Muscle layer of duodenum (tissue), 2 donors: ENCODE data around the gene SPTLC3.
"Not testable (repeated sequence)": the region's sequence is repeated elsewhere in the genome, so short reads cannot be mapped to it uniquely, and the experiment has no call there.

ENCODE experiments used
- H3K27ac ChIP-seq: one replicate; pipeline ENCODE4 v1.7.0; 2013; ENCODE audit warnings: mild to moderate bottlenecking, low read length
- H3K27me3 ChIP-seq: one replicate; pipeline ENCODE4 v1.7.0; 2013; ENCODE audit warnings: low read depth, mild to moderate bottlenecking, control low read depth, low read length
- H3K36me3 ChIP-seq, 2 donors: one replicate each; pipeline ENCODE4 v1.7.0; 2013; ENCODE audit warnings: low read length in 2 of 2, control low read depth in 1 of 2, mild to moderate bottlenecking in 1 of 2; ENCODE audit not compliant: insufficient read depth in 2 of 2, control insufficient read depth in 1 of 2
- H3K4me1 ChIP-seq, 2 donors: one replicate each; pipeline ENCODE4 v1.7.0; 2013; ENCODE audit warnings: low read length in 2 of 2, mild to moderate bottlenecking in 2 of 2, control low read depth in 1 of 2, moderate library complexity in 1 of 2; ENCODE audit not compliant: insufficient read depth in 2 of 2, control insufficient read depth in 1 of 2
- H3K4me3 ChIP-seq, 2 donors: one replicate each; pipeline ENCODE4 v1.7.0; 2013; ENCODE audit warnings: low read length in 2 of 2, low read depth in 1 of 2, mild to moderate bottlenecking in 1 of 2
- H3K9me3 ChIP-seq, 2 donors: one replicate each; pipeline ENCODE4 v1.7.0; 2013; ENCODE audit warnings: low read length in 2 of 2, control low read depth in 1 of 2, mild to moderate bottlenecking in 1 of 2; ENCODE audit not compliant: control insufficient read depth in 1 of 2
- donor health status: healthy.

SPTLC3 gene

DNA sequence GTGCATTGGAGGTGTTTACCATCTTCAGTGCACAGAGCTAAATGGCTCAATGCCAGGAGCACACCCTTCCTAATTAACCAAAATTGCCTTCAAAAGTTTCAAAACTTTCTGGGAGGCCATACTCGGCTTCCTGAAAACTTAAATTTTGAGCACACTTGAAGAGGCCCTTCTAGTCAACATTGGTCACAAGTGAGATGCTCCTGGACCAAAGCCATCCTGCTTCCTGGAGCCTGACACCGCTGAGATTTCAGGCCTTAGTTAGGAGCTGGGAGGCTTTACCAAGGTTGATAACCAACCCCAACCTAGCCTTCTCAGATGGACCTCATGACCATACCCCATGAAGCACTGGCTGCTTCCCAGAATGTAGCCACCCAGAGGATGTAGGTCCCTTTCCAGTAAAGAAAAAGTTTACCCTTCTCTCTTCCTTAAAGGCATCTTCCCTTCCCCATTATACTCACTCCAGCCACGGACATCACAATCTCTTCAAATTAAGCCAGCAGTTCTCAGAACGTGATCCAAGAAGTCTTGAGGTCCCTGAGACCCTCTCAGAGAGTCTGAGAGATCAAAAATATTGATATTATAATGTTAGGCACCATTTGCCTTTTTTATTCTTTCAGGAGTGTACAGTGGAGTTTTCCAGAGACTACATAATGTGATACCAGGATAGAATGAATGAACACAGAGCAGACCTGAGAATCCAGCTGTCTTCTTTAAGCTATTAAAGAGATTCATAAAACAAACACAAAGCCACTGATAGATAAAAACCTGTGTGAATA lies 32.8 kb upstream of the SPTLC3 start:
- Histone ChIP-seq H3K9me3 (no peaks in the 10 kb centered on the region), H3K4me1 (no peaks in the 10 kb centered on the region), H3K36me3 (no peaks in the 10 kb centered on the region)

GRCh38 chr20:12976720-12977309 lies 32.0 kb upstream of the SPTLC3 start:
- Histone ChIP-seq H3K27me3 (no peaks in the 10 kb centered on the region), H3K36me3 (no peaks in the 10 kb centered on the region), H3K9me3 (no peaks in the 10 kb centered on the region), H3K27ac (no peak overlapping the region), H3K4me1 (no peaks in the 10 kb centered on the region), H3K4me3 (no peak overlapping the region)

More for the DNA sequence above, 32.8 kb upstream of the SPTLC3 start:
- H3K27me3 ChIP-seq: no peaks in the 10 kb centered on the region
- H3K4me3 ChIP-seq: no peak overlapping the region
- no peak overlapping the region for H3K27ac ChIP-seq

DNA sequence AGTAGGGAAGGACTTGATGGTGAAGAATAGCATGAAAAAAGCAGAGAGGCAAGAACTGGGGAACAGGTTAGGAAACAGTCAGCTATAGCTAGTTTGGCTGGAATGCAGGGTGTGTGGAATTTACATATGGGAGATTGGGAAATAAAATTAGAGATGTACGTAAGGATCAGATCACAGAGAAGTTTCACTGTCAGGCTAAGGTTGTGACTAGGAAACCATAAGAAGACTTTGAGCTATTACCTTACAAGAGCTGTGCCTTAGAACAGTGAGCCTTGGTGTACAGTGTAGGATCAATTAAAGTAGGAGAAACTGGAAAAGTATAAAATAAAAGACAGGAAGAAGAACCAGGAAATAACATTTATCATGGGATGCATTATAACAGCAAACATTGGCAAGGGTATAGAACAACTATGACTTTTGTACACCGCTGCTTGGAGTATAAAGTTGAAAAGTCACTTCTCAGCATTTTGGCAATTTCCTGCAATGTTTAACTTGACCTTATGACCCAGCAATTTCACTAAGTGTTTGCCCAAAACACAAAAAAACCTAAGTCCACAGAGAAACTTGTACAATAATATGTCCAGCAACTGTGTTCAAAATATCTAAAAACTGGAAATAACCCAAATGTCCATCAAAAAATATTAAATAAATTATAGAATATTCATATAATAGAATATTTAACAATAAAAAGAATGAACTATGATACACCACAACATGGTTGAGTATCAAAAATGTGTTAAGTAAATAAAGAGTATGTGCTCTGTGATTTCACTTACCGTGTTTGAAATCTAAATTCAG lies 31.2 kb upstream of the SPTLC3 start:
- H3K4me1 ChIP-seq: no peaks in the 10 kb centered on the region
- no peaks in the 10 kb centered on the region for H3K36me3 ChIP-seq
- no peak overlapping the region for H3K27ac ChIP-seq
- H3K9me3 ChIP-seq: no peaks in the 10 kb centered on the region
- H3K4me3 ChIP-seq: no peak overlapping the region
- H3K27me3 ChIP-seq: no peaks in the 10 kb centered on the region

- Histone ChIP-seq H3K9me3 (no peaks in the 10 kb centered on the region), H3K4me1 (no peaks in the 10 kb centered on the region), H3K36me3 (no peaks in the 10 kb centered on the region), H3K27ac (no peak overlapping the region), H3K4me3 (no peak overlapping the region), H3K27me3 (no peaks in the 10 kb centered on the region)
Measured at GRCh38 chr20:12978126-12978394, 30.7 kb upstream of the SPTLC3 start.

DNA sequence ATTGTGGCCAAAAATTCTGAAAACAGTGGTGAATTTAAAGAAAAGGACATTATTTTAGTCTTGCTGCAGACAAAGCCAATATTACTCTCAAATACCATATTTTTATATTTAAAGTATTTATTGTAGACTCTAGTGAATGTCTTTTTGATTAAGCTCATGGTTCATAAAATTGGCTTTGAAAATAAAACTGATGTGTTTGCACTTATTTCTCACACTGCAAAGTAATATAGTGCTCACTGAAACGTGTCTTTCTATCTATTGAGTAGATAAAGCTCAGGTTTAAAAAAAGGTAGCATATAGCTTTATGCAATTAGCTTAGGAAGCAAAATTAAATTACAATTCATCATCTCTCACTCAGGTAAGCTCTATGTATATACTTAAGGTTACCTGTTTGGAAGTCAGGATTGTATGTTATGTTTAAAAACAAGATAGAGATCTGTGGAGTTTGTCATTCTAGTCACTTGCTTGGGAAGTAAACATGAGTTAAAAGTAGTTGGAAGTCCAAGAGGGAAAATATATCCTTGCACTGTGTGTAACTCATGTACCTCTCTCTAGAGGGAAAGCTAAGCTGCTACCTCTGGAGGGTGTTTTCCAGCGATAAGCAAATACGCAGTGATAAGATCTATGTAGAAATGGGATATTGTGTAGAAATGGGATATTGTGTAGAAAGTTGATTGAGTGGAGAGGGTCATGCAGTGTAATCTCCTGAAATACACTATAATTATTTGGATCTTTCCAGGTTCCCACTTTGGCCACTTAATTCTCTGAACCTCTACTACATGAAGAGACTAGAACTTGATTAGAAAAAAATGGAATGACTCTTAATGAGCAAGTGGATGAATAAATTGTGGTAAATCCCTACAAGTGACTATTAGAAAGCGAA lies 29.9 kb upstream of the SPTLC3 start:
- H3K27me3 ChIP-seq: no peaks in the 10 kb centered on the region
- no peaks in the 10 kb centered on the region for H3K4me1 ChIP-seq
- H3K36me3 ChIP-seq: no peaks in the 10 kb centered on the region
- H3K9me3 ChIP-seq: no peaks in the 10 kb centered on the region
- H3K4me3 ChIP-seq: no peak overlapping the region
- H3K27ac ChIP-seq: no peak overlapping the region

GRCh38 chr20:12979713-12980112 lies 29.1 kb upstream of the SPTLC3 start:
- not testable (repeated sequence) for H3K4me3 ChIP-seq, H3K36me3 ChIP-seq, H3K27me3 ChIP-seq, H3K4me1 ChIP-seq, H3K27ac ChIP-seq, H3K9me3 ChIP-seq

- Histone ChIP-seq H3K36me3 (no peaks in the 10 kb centered on the region), H3K27ac (no peak overlapping the region), H3K27me3 (no peaks in the 10 kb centered on the region), H3K4me3 (no peak overlapping the region), H3K4me1 (no peaks in the 10 kb centered on the region), H3K9me3 (no peaks in the 10 kb centered on the region)
Measured at GRCh38 chr20:12982098-12982497, 26.7 kb upstream of the SPTLC3 start.

- H3K27me3 ChIP-seq: no peaks in the 10 kb centered on the region
- H3K9me3 ChIP-seq: no peaks in the 10 kb centered on the region
- H3K27ac ChIP-seq: no peak overlapping the region
- no peak overlapping the region for H3K4me3 ChIP-seq
- no peaks in the 10 kb centered on the region for H3K36me3 ChIP-seq
- no peaks in the 10 kb centered on the region for H3K4me1 ChIP-seq
Measured at GRCh38 chr20:12984069-12984765, 24.6 kb upstream of the SPTLC3 start.

- Histone ChIP-seq H3K9me3 (no peaks in the 10 kb centered on the region), H3K36me3 (no peaks in the 10 kb centered on the region), H3K4me3 (no peak overlapping the region), H3K27me3 (no peaks in the 10 kb centered on the region), H3K27ac (no peak overlapping the region), H3K4me1 (no peaks in the 10 kb centered on the region)
Measured at GRCh38 chr20:12984863-12985262, 23.9 kb upstream of the SPTLC3 start.

GRCh38 chr20:12987261-12987660 lies 21.5 kb upstream of the SPTLC3 start:
- H3K4me3 ChIP-seq: no peak overlapping the region
- H3K27me3 ChIP-seq: no peaks in the 10 kb centered on the region
- no peaks in the 10 kb centered on the region for H3K36me3 ChIP-seq
- no peaks in the 10 kb centered on the region for H3K9me3 ChIP-seq
- no peaks in the 10 kb centered on the region for H3K4me1 ChIP-seq
- H3K27ac ChIP-seq: no peak overlapping the region
